Naive thymus-derived CD8-positive, alpha-beta T cell (primary cell): Measurements from ENCODE around the gene CLDN1. TPM values are rescaled to one million over a fixed set of nuclear protein-coding genes. Genes with fewer than 3 reads are reported as not detected.

Experiments used
- ATAC-seq, 2 donors: fragments of 150-1000 bp; cut with Tn5 transposase in 1 of 2; sonication (Bioruptor Pico), chemical (Tn5 transposase) in 1 of 2; 1 replicate in 1 of 2; 2 replicates in 1 of 2; pipeline ENCODE4 v1.10.0; 2021; ENCODE audit warnings: mild to moderate bottlenecking in 2 of 2, moderate library complexity in 2 of 2
- POLR2A ChIA-PET: fragments of 350-600 bp; sonication (Branson Sonifier 250); formaldehyde crosslinking; loops from one replicate; lab custom pipeline; 2021; ENCODE audit warnings: antibody characterized with exemption; lab: Charles Lee
- DNase-seq, 10 donors: peaks; one replicate each; pipeline versions ENCODE4 v3.0.0 to v3.0.0-alpha.2; 2020 to 2022
- H3K27ac Mint-ChIP-seq, 10 donors: one replicate each; pipeline ENCODE4 v1.8.0; 2020 to 2022; ENCODE audit warnings: mild to moderate bottlenecking in 10 of 10, mixed read lengths in 10 of 10, moderate library complexity in 4 of 10, inconsistent platforms in 1 of 10
- H3K27me3 Mint-ChIP-seq, 5 donors: one replicate each; pipeline ENCODE4 v1.8.0; 2021 to 2022; ENCODE audit warnings: mixed read lengths in 5 of 5
- H3K36me3 Mint-ChIP-seq, 3 donors: one replicate each; pipeline ENCODE4 v1.8.0; 2020 to 2022; ENCODE audit warnings: mixed read lengths in 3 of 3, mild to moderate bottlenecking in 2 of 3, inconsistent platforms in 1 of 3
- H3K4me1 Mint-ChIP-seq, 4 donors: one replicate each; pipeline ENCODE4 v1.8.0; 2021 to 2022; ENCODE audit warnings: mixed read lengths in 4 of 4
- H3K4me3 Mint-ChIP-seq, 10 donors: one replicate each; pipeline ENCODE4 v1.8.0; 2020 to 2022; ENCODE audit warnings: mild to moderate bottlenecking in 10 of 10, mixed read lengths in 10 of 10, moderate library complexity in 6 of 10, inconsistent platforms in 1 of 10
- H3K9me3 Mint-ChIP-seq, 9 donors: one replicate each; pipeline ENCODE4 v1.8.0; 2020 to 2022; ENCODE audit warnings: mixed read lengths in 9 of 9, mild to moderate bottlenecking in 3 of 9, inconsistent platforms in 1 of 9, moderate library complexity in 1 of 9
- polyA plus RNA-seq, 3 donors: library from polyadenylated mRNA; unstranded; fragments of 300-500 nt; fragmentation: Illumina TruSeq; gene quantifications; one replicate each; pipeline ENCODE4 v1.2.3, GENCODE V29; 2021
- total RNA-seq, 8 experiments: library from RNA in 2 of 8; stranded (reverse) in 2 of 8; gene quantifications; one replicate each; pipeline ENCODE4 v1.2.3 and lab custom pipeline; 2021 to 2026

The CLDN1 gene
- total and polyA plus RNA-seq, 5 experiments from 2014 or later = not detected

- Mint-ChIP-seq H3K4me1 (peaks cover 0 to 1% (median 0%) of the 10 kb centered on the region in 4 donors), H3K27me3 (peaks cover 2 to 48% (median 7%) of the 10 kb centered on the region in 5 donors), H3K36me3 (peaks cover 0 to 9% (median 0%) of the 10 kb centered on the region in 3 donors), H3K27ac (no peak overlapping the region), H3K9me3 (peaks cover 0 to 13% (median 2%) of the 10 kb centered on the region in 9 donors), H3K4me3 (no peak overlapping the region)
- POLR2A ChIA-PET = no interaction called here
- no peak for DNase-seq
- ATAC-seq = no peak
Measured at GRCh38 chr3:190346541-190346940, 24.3 kb upstream of the CLDN1 start.

GRCh38 chr3:190345878-190346277, 23.6 kb upstream of the CLDN1 start:
- peaks cover 0 to 1% (median 0%) of the 10 kb centered on the region in 4 donors for H3K4me1 Mint-ChIP-seq
- H3K9me3 Mint-ChIP-seq = peaks cover 0 to 14% (median 2%) of the 10 kb centered on the region in 9 donors
- H3K27ac Mint-ChIP-seq = no peak overlapping the region
- H3K27me3 Mint-ChIP-seq = peaks cover 2 to 43% (median 7%) of the 10 kb centered on the region in 5 donors
- no peak overlapping the region for H3K4me3 Mint-ChIP-seq
- no peak for DNase-seq
- no peak for ATAC-seq
- POLR2A ChIA-PET = no interaction called here
- peaks cover 0 to 9% (median 0%) of the 10 kb centered on the region in 3 donors for H3K36me3 Mint-ChIP-seq

GRCh38 chr3:190345027-190345821, 23.0 kb upstream of the CLDN1 start:
- POLR2A ChIA-PET = no interaction called here
- H3K36me3 Mint-ChIP-seq = peaks cover 0 to 9% (median 0%) of the 10 kb centered on the region in 3 donors

GRCh38 chr3:190340071-190340470, 17.8 kb upstream of the CLDN1 start:
- Mint-ChIP-seq H3K27ac (no peak overlapping the region), H3K36me3 (no peaks in the 10 kb centered on the region), H3K4me3 (no peak overlapping the region), H3K4me1 (peaks cover 0 to 6% (median 0%) of the 10 kb centered on the region in 4 donors), H3K27me3 (peaks cover 1 to 20% (median 6%) of the 10 kb centered on the region in 5 donors), H3K9me3 (peaks cover 0 to 10% (median 0%) of the 10 kb centered on the region in 9 donors)
- POLR2A ChIA-PET = no interaction called here
- ATAC-seq = no peak
- DNase-seq = no peak

More at GRCh38 chr3:190345027-190345821, 23.0 kb upstream of the CLDN1 start:
- peaks cover 0 to 21% (median 2%) of the 10 kb centered on the region in 9 donors for H3K9me3 Mint-ChIP-seq
- H3K27ac Mint-ChIP-seq = no peak overlapping the region
- H3K4me1 Mint-ChIP-seq = peaks cover 0 to 1% (median 0%) of the 10 kb centered on the region in 4 donors
- ATAC-seq (no peak), DNase-seq (no peak)
- H3K27me3 Mint-ChIP-seq = peaks cover 2 to 42% (median 7%) of the 10 kb centered on the region in 5 donors
- no peak overlapping the region for H3K4me3 Mint-ChIP-seq

GRCh38 chr3:190339130-190339529, 16.9 kb upstream of the CLDN1 start:
- H3K27me3 Mint-ChIP-seq = peaks cover 2 to 20% (median 6%) of the 10 kb centered on the region in 5 donors
- H3K9me3 Mint-ChIP-seq = peaks cover 0 to 10% (median 0%) of the 10 kb centered on the region in 9 donors
- peaks cover 0 to 6% (median 0%) of the 10 kb centered on the region in 4 donors for H3K4me1 Mint-ChIP-seq
- ATAC-seq (no peak), DNase-seq (no peak)
- no peak overlapping the region for H3K27ac Mint-ChIP-seq
- no peaks in the 10 kb centered on the region for H3K36me3 Mint-ChIP-seq
- POLR2A ChIA-PET = no interaction called here
- H3K4me3 Mint-ChIP-seq = no peak overlapping the region

- Mint-ChIP-seq H3K27me3 (peaks cover 3 to 20% (median 6%) of the 10 kb centered on the region in 5 donors), H3K9me3 (peaks cover 0 to 10% (median 0%) of the 10 kb centered on the region in 9 donors), H3K4me3 (no peak overlapping the region), H3K36me3 (no peaks in the 10 kb centered on the region), H3K4me1 (peaks cover 0 to 6% (median 0%) of the 10 kb centered on the region in 4 donors), H3K27ac (no peak overlapping the region)
- no peak for ATAC-seq
- DNase-seq = no peak
- POLR2A ChIA-PET = no interaction called here
Measured at GRCh38 chr3:190338717-190339116, 16.5 kb upstream of the CLDN1 start.

- POLR2A ChIA-PET = no interaction called here
- no peak overlapping the region for H3K4me3 Mint-ChIP-seq
- ATAC-seq (no peak), DNase-seq (no peak)
- H3K4me1 Mint-ChIP-seq = peaks cover 0 to 6% (median 0%) of the 10 kb centered on the region in 4 donors
- no peak overlapping the region for H3K27ac Mint-ChIP-seq
- H3K27me3 Mint-ChIP-seq = peaks cover 3 to 11% (median 5%) of the 10 kb centered on the region in 5 donors
- H3K9me3 Mint-ChIP-seq = peaks cover 0 to 10% (median 0%) of the 10 kb centered on the region in 9 donors
- H3K36me3 Mint-ChIP-seq = no peaks in the 10 kb centered on the region
Measured at GRCh38 chr3:190337301-190337700, 15.1 kb upstream of the CLDN1 start.

GRCh38 chr3:190336516-190337189, 14.4 kb upstream of the CLDN1 start:
- H3K27me3 Mint-ChIP-seq = peaks cover 2 to 11% (median 5%) of the 10 kb centered on the region in 5 donors
- peaks cover 0 to 10% (median 0%) of the 10 kb centered on the region in 9 donors for H3K9me3 Mint-ChIP-seq
- H3K4me3 Mint-ChIP-seq = no peak overlapping the region
- no peaks in the 10 kb centered on the region for H3K36me3 Mint-ChIP-seq
- POLR2A ChIA-PET = no interaction called here
- DNase-seq = no peak
- H3K27ac Mint-ChIP-seq = no peak overlapping the region
- H3K4me1 Mint-ChIP-seq = peaks cover 0 to 6% (median 0%) of the 10 kb centered on the region in 4 donors
- ATAC-seq = no peak

- POLR2A ChIA-PET = no interaction called here
- DNase-seq = no peak
- Mint-ChIP-seq H3K27me3 (peaks cover 2 to 25% (median 11%) of the 10 kb centered on the region in 5 donors), H3K4me1 (peaks cover 0 to 2% (median 0%) of the 10 kb centered on the region in 4 donors), H3K9me3 (no peaks in the 10 kb centered on the region), H3K4me3 (no peak overlapping the region), H3K36me3 (no peaks in the 10 kb centered on the region), H3K27ac (no peak overlapping the region)
- ATAC-seq = no peak
Measured at GRCh38 chr3:190333961-190334360, 11.7 kb upstream of the CLDN1 start.

- no peaks in the 10 kb centered on the region for H3K9me3 Mint-ChIP-seq
- DNase-seq (no peak), ATAC-seq (no peak)
- H3K4me3 Mint-ChIP-seq = no peak overlapping the region
- H3K36me3 Mint-ChIP-seq = no peaks in the 10 kb centered on the region
- H3K27me3 Mint-ChIP-seq = peaks cover 9 to 53% (median 24%) of the 10 kb centered on the region in 5 donors
- POLR2A ChIA-PET = no interaction called here
- H3K27ac Mint-ChIP-seq = no peak overlapping the region
- no peaks in the 10 kb centered on the region for H3K4me1 Mint-ChIP-seq
Measured at GRCh38 chr3:190330936-190331734, 8.9 kb upstream of the CLDN1 start.

GRCh38 chr3:190326930-190327329, 4.7 kb upstream of the CLDN1 start:
- H3K4me1 Mint-ChIP-seq = peaks cover 6 to 11% (median 7%) of the 10 kb centered on the region in 4 donors
- POLR2A ChIA-PET = no interaction called here
- no peak overlapping the region for H3K4me3 Mint-ChIP-seq
- H3K36me3 Mint-ChIP-seq = no peaks in the 10 kb centered on the region
- no peak overlapping the region for H3K27ac Mint-ChIP-seq
- ATAC-seq = no peak
- no peaks in the 10 kb centered on the region for H3K9me3 Mint-ChIP-seq
- no peak for DNase-seq
- H3K27me3 Mint-ChIP-seq = peaks cover 31 to 77% (median 33%) of the 10 kb centered on the region in 5 donors

- H3K36me3 Mint-ChIP-seq = no peaks in the 10 kb centered on the region
- H3K27me3 Mint-ChIP-seq = peaks cover 32 to 77% (median 37%) of the 10 kb centered on the region in 5 donors
- DNase-seq (no peak), ATAC-seq (no peak)
- H3K4me3 Mint-ChIP-seq = no peak overlapping the region
- H3K27ac Mint-ChIP-seq = no peak overlapping the region
- POLR2A ChIA-PET = no interaction called here
- no peaks in the 10 kb centered on the region for H3K9me3 Mint-ChIP-seq
- H3K4me1 Mint-ChIP-seq = peaks cover 6 to 16% (median 10%) of the 10 kb centered on the region in 4 donors
Measured at GRCh38 chr3:190326361-190326760, 4.1 kb upstream of the CLDN1 start.
